ENCODE data around the gene SUPT20HL1.

DNA sequence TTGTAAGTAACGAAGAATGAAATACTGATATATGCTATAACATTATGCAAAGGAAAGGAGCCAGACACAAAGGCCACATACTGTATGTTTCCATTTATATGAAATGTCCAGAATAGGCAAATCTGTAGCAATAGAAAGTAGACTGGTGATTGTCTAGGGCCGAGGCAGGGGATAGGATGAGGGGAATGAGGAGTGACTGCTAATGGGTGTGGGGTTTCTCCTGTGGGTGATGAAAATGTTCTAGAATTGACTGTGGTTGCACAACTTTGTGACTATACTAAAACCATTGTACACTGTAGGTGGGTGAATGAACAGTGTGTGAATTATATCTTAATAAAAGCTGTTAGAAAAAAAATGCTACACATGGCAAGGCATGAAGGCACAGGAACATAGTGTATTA is 19.9 kb upstream of the SUPT20HL1 start:
- no peak for TF ChIP-seq EZH2 (IDR thresholded peaks at IDR 0.05; ENCODE audit: insufficient read depth, poor library complexity, severe bottlenecking)
- no peak for TF ChIP-seq EZH2phosphoT487 (IDR thresholded peaks at IDR 0.05; ENCODE audit: insufficient read depth, low read depth)

All from GM23248 (cell line).